BE2C (cell line): Measurements from ENCODE around the gene ACP3.

Source experiments
- DNase-seq: peaks from one replicate; pipeline ENCODE4 v3.0.0-alpha.2; 2020
- H3K27me3 ChIP-seq: fragments of 250-450 bp; sonication (Bioruptor Pico); 2 replicates; pipeline ENCODE4 v1.5.1; 2020; ENCODE audit warnings: mild to moderate bottlenecking
- H3K36me3 ChIP-seq: fragments of 250-450 bp; sonication (Bioruptor Pico); 2 replicates; pipeline ENCODE4 v1.5.1; 2020; ENCODE audit warnings: mild to moderate bottlenecking
- H3K4me1 ChIP-seq: fragments of 250-450 bp; sonication (Bioruptor Pico); 2 replicates; pipeline ENCODE4 v1.5.1; 2020
- H3K4me3 ChIP-seq: 2 replicates; pipeline ENCODE4 v1.5.1; 2011; ENCODE audit warnings: low read depth, low read length
- H3K9me3 ChIP-seq: fragments of 250-450 bp; sonication (Bioruptor Pico); 2 replicates; pipeline ENCODE4 v1.5.1; 2020
- CTCF ChIP-seq: IDR thresholded peaks from 2 replicates; pipeline ENCODE4 v1.5.1; 2012; ENCODE audit warnings: mild to moderate bottlenecking, low read depth, low read length

Gene ACP3

GRCh38 chr3:132325634-132326033 lies 8.4 kb downstream of the ACP3 start:
- DNase-seq: no peak
- H3K4me3 ChIP-seq: no peak overlapping the region
- TF ChIP-seq CTCF: no peak

GRCh38 chr3:132326251-132326650 lies 9.0 kb downstream of the ACP3 start:
- Histone ChIP-seq H3K27me3 (no peaks in the 10 kb centered on the region), H3K36me3 (no peaks in the 10 kb centered on the region), H3K4me1 (no peaks in the 10 kb centered on the region), H3K9me3 (no peaks in the 10 kb centered on the region), H3K4me3 (no peak overlapping the region)
- DNase-seq: no peak
- no peak for TF ChIP-seq CTCF

More at GRCh38 chr3:132325634-132326033, 8.4 kb downstream of the ACP3 start:
- no peaks in the 10 kb centered on the region for H3K9me3 ChIP-seq
- H3K27me3 ChIP-seq: no peaks in the 10 kb centered on the region
- H3K36me3 ChIP-seq: no peaks in the 10 kb centered on the region
- no peaks in the 10 kb centered on the region for H3K4me1 ChIP-seq

DNA sequence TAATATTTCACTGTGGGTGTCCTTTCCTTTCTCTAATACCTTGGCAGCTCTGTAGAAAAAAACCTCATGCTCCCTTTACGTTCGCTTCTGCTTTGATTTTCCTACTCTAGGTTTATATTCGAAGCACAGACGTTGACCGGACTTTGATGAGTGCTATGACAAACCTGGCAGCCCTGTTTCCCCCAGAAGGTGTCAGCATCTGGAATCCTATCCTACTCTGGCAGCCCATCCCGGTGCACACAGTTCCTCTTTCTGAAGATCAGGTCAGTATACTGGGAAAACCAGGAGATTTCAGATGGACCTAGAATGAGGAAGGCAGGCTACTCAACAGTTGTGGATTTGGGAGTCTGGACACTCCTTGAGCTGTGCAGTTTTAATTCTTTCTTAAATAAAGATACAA lies 14.9 kb downstream of the ACP3 start:
- DNase-seq: no peak
- TF ChIP-seq CTCF: no peak
- no peaks in the 10 kb centered on the region for H3K36me3 ChIP-seq

GRCh38 chr3:132332508-132332907 lies 15.3 kb downstream of the ACP3 start:
- TF ChIP-seq CTCF: no peak
- Histone ChIP-seq H3K4me1 (no peaks in the 10 kb centered on the region), H3K27me3 (no peaks in the 10 kb centered on the region), H3K4me3 (no peak overlapping the region), H3K9me3 (no peaks in the 10 kb centered on the region), H3K36me3 (no peaks in the 10 kb centered on the region)
- no peak for DNase-seq

More for the DNA sequence above, 14.9 kb downstream of the ACP3 start:
- Histone ChIP-seq H3K9me3 (no peaks in the 10 kb centered on the region), H3K4me1 (no peaks in the 10 kb centered on the region), H3K4me3 (no peak overlapping the region), H3K27me3 (no peaks in the 10 kb centered on the region)

GRCh38 chr3:132341746-132342145 lies 24.5 kb downstream of the ACP3 start:
- Histone ChIP-seq H3K27me3 (no peaks in the 10 kb centered on the region), H3K4me3 (no peak overlapping the region), H3K4me1 (no peaks in the 10 kb centered on the region), H3K9me3 (no peaks in the 10 kb centered on the region), H3K36me3 (no peaks in the 10 kb centered on the region)
- no peak for DNase-seq
- TF ChIP-seq CTCF: no peak

GRCh38 chr3:132342183-132342582 lies 25.0 kb downstream of the ACP3 start:
- no peak for DNase-seq
- no peaks in the 10 kb centered on the region for H3K4me1 ChIP-seq
- H3K36me3 ChIP-seq: no peaks in the 10 kb centered on the region
- no peaks in the 10 kb centered on the region for H3K27me3 ChIP-seq
- H3K9me3 ChIP-seq: no peaks in the 10 kb centered on the region
- H3K4me3 ChIP-seq: no peak overlapping the region
- TF ChIP-seq CTCF: peak; percentile 45
